Caco-2 (cell line): ENCODE measurements around the gene NEDD4L. TPM values are rescaled to one million over a fixed set of nuclear protein-coding genes. Genes with fewer than 3 reads are reported as not detected.

Experiments
- BruUV-seq: library from RNA; stranded (reverse); fragments of 400-500 nt; replicated peaks from 2 replicates; lab custom pipeline; 2021; lab: Mats Ljungman, UMichigan
- CTCF ChIA-PET: fragments of 300-600 bp; sonication (Branson Sonifier 250); formaldehyde crosslinking; loops from one replicate; lab custom pipeline; 2022; ENCODE audit warnings: antibody characterized with exemption; lab: Charles Lee
- POLR2A ChIA-PET: fragments of 300-600 bp; sonication (Branson Sonifier 250); formaldehyde crosslinking; loops from one replicate; lab custom pipeline; 2022; ENCODE audit warnings: antibody characterized with exemption; lab: Charles Lee
- DNase-seq, 2 experiments: peaks; one replicate each; pipeline versions ENCODE4 v3.0.0 to v3.0.0-alpha.2; 2020 to 2022
- H3K27me3 ChIP-seq: replicated peaks from 2 replicates; pipeline ENCODE4 v1.6.0; 2011; ENCODE audit warnings: low read length; ENCODE audit not compliant: control insufficient read depth, insufficient read depth
- H3K36me3 ChIP-seq: 2 replicates; pipeline ENCODE4 v1.5.1; 2011; ENCODE audit warnings: low read length; ENCODE audit not compliant: control insufficient read depth, insufficient read depth
- H3K4me1 ChIP-seq: fragments of 250-450 bp; sonication (Bioruptor Pico); 2 replicates; pipeline ENCODE4 v1.5.1; 2020; ENCODE audit warnings: mild to moderate bottlenecking
- H3K4me3 ChIP-seq: 2 replicates; pipeline ENCODE4 v1.5.1; 2011; ENCODE audit warnings: low read depth, mild to moderate bottlenecking, control low read depth, low read length
- H3K9me3 ChIP-seq: fragments of 250-450 bp; sonication (Bioruptor Pico); 2 replicates; pipeline ENCODE4 v1.5.1; 2020; ENCODE audit warnings: mild to moderate bottlenecking, moderate library complexity
- H3K27ac Mint-ChIP-seq: one replicate; pipeline ENCODE4 v1.8.0; 2022; ENCODE audit warnings: mixed read lengths; ENCODE audit not compliant: unreplicated experiment
- H3K27me3 Mint-ChIP-seq: one replicate; pipeline ENCODE4 v1.8.0; 2022; ENCODE audit warnings: mixed read lengths; ENCODE audit not compliant: insufficient read depth, unreplicated experiment
- H3K36me3 Mint-ChIP-seq: one replicate; pipeline ENCODE4 v1.8.0; 2022; ENCODE audit warnings: mild to moderate bottlenecking, mixed read lengths; ENCODE audit not compliant: insufficient read depth, unreplicated experiment
- H3K4me1 Mint-ChIP-seq: one replicate; pipeline ENCODE4 v1.8.0; 2022; ENCODE audit warnings: low read depth, mixed read lengths; ENCODE audit not compliant: unreplicated experiment
- H3K4me3 Mint-ChIP-seq: one replicate; pipeline ENCODE4 v1.8.0; 2022; ENCODE audit warnings: mild to moderate bottlenecking, moderate library complexity, mixed read lengths; ENCODE audit not compliant: unreplicated experiment
- H3K9me3 Mint-ChIP-seq: one replicate; pipeline ENCODE4 v1.8.0; 2022; ENCODE audit warnings: mixed read lengths; ENCODE audit not compliant: unreplicated experiment
- CTCF ChIP-seq, 2 experiments: fragments of 200-600 bp in 1 of 2; IDR thresholded peaks; 1 replicate in 1 of 2; 2 replicates in 1 of 2; pipeline versions ENCODE4 v1.5.1 to v1.8.0; 2011 to 2022; ENCODE audit warnings: antibody characterized with exemption in 1 of 2, control low read depth in 1 of 2, inconsistent platforms in 1 of 2, low read depth in 1 of 2, low read length in 1 of 2, mild to moderate bottlenecking in 1 of 2, moderate library complexity in 1 of 2; ENCODE audit not compliant: insufficient read depth in 1 of 2, severe bottlenecking in 1 of 2, unreplicated experiment in 1 of 2
- intact Hi-C: fragments of 100-400 bp; cut with micrococcal nuclease; formaldehyde crosslinking; loops from one replicate; pipeline ENCODE4 v1.10.0; 2022; ENCODE audit not compliant: unreplicated experiment
- total RNA-seq: library from RNA; stranded (reverse); gene quantifications from 2 replicates; pipeline ENCODE4 v1.2.3, GENCODE V29; 2022

Gene NEDD4L
- total RNA-seq, 1 experiment from 2014 or later, result 85.4 TPM

DNA sequence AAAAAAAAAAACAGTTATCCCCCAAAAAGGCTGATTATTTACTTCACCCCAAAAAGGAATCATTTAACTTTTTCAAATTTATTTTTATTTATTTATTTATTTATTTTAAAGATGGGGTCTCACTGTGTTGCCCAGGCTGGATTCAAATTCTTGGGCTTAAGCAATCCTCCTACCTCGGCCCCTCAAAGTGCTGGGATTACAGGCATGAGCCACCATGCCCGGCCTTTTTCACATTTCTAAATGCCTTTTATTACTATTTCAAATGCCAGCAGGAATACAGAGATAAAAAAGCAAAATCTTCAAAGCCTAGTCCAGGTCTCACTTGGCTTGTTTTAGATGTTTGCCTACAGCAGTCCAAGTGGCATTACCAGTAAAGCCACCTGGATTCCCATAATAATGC is 345.7 kb downstream of the NEDD4L start:
- no peak overlapping the region for H3K4me3 ChIP-seq
- H3K36me3 Mint-ChIP-seq, result peaks cover 37% of the 10 kb centered on the region
- TF ChIP-seq CTCF (IDR thresholded peaks at IDR 0.05; ENCODE audit: insufficient read depth in 1 of 2, low read depth in 1 of 2, low read length in 1 of 2, severe bottlenecking in 1 of 2, unreplicated experiment in 1 of 2), result no peak
- H3K27me3 ChIP-seq, result no peaks in the 10 kb centered on the region
- H3K36me3 ChIP-seq, result no peaks in the 10 kb centered on the region; the same call in 1 of the 2 replicates
- intact Hi-C loops, result no loop called here
- POLR2A ChIA-PET, result no interaction called here
- no peaks in the 10 kb centered on the region for H3K9me3 ChIP-seq
- H3K4me1 Mint-ChIP-seq, result no peaks in the 10 kb centered on the region
- no peak for DNase-seq
- H3K9me3 Mint-ChIP-seq, result no peaks in the 10 kb centered on the region
- no peak overlapping the region for H3K4me3 Mint-ChIP-seq
- BruUV-seq, result no TSS peak
- H3K27ac Mint-ChIP-seq, result no peak overlapping the region
- H3K4me1 ChIP-seq, result no peaks in the 10 kb centered on the region
- H3K27me3 Mint-ChIP-seq, result no peaks in the 10 kb centered on the region
- CTCF ChIA-PET, result no interaction called here

- Mint-ChIP-seq H3K27ac (no peak overlapping the region), H3K4me1 (no peaks in the 10 kb centered on the region), H3K36me3 (peaks cover 40% of the 10 kb centered on the region), H3K9me3 (no peaks in the 10 kb centered on the region), H3K4me3 (no peak overlapping the region), H3K27me3 (no peaks in the 10 kb centered on the region)
- H3K4me1 ChIP-seq, result no peaks in the 10 kb centered on the region
- intact Hi-C loops, result no loop called here
- CTCF ChIA-PET, result no interaction called here
- POLR2A ChIA-PET, result no interaction called here
- no TSS peak for BruUV-seq
- no peak for DNase-seq
- H3K9me3 ChIP-seq, result no peaks in the 10 kb centered on the region
- H3K4me3 ChIP-seq, result no peak overlapping the region
- no peak for TF ChIP-seq CTCF (IDR thresholded peaks at IDR 0.05; ENCODE audit: insufficient read depth in 1 of 2, low read depth in 1 of 2, low read length in 1 of 2, severe bottlenecking in 1 of 2, unreplicated experiment in 1 of 2)
- H3K27me3 ChIP-seq, result no peaks in the 10 kb centered on the region
- H3K36me3 ChIP-seq, result no peaks in the 10 kb centered on the region; the same call in 1 of the 2 replicates
Measured at GRCh38 chr18:58390399-58390798, 346.4 kb downstream of the NEDD4L start.

- Mint-ChIP-seq H3K36me3 (peaks cover 50% of the 10 kb centered on the region), H3K4me1 (no peaks in the 10 kb centered on the region), H3K9me3 (no peaks in the 10 kb centered on the region), H3K27ac (no peak overlapping the region), H3K27me3 (no peaks in the 10 kb centered on the region), H3K4me3 (no peak overlapping the region)
- DNase-seq, result no peak
- Histone ChIP-seq H3K4me3 (no peak overlapping the region), H3K36me3 (no peaks in the 10 kb centered on the region; the same call in 1 of the 2 replicates), H3K9me3 (no peaks in the 10 kb centered on the region), H3K27me3 (no peaks in the 10 kb centered on the region), H3K4me1 (no peaks in the 10 kb centered on the region)
- no TSS peak for BruUV-seq
- ChIA-PET CTCF (no interaction called here), POLR2A (no interaction called here)
- intact Hi-C loops, result no loop called here
- TF ChIP-seq CTCF (IDR thresholded peaks at IDR 0.05; ENCODE audit: insufficient read depth in 1 of 2, low read depth in 1 of 2, low read length in 1 of 2, severe bottlenecking in 1 of 2, unreplicated experiment in 1 of 2), result no peak
Measured at GRCh38 chr18:58391231-58391825, 347.3 kb downstream of the NEDD4L start.
